ENCODE measurements around the gene BDNF.
"Not testable (repeated sequence)": the region's sequence is repeated elsewhere in the genome, so short reads cannot be mapped to it uniquely, and the experiment has no call there.

- TF ChIP-seq CTCF (IDR thresholded peaks at IDR 0.05); FOXP4 (CRISPR knock-in tag; IDR thresholded peaks at IDR 0.05); CBFB (CRISPR knock-in tag; IDR thresholded peaks at IDR 0.05; ENCODE audit: low read depth); PREB (CRISPR knock-in tag; IDR thresholded peaks at IDR 0.05; ENCODE audit: borderline replicate concordance); IRF1 (CRISPR knock-in tag; IDR thresholded peaks at IDR 0.05); GTF2I (CRISPR knock-in tag; conservative IDR thresholded peaks at IDR 0.05); ESRRA (CRISPR knock-in tag; IDR thresholded peaks at IDR 0.05; ENCODE audit: borderline replicate concordance); GABPB1 (CRISPR knock-in tag; IDR thresholded peaks at IDR 0.05); NFE2L1 (CRISPR knock-in tag; IDR thresholded peaks at IDR 0.05); CREM (CRISPR knock-in tag; IDR thresholded peaks at IDR 0.05): not testable (repeated sequence)
Measured at GRCh38 chr11:27629023-27629422, 71.2 kb downstream of the BDNF start.
